T-helper 17 cell (primary cell): ENCODE measurements around the gene SYTL3. TPM values are rescaled to one million over a fixed set of nuclear protein-coding genes. Genes with fewer than 3 reads are reported as not detected.

Experiments
- ATAC-seq: fragments of 150-1000 bp; cut with Tn5 transposase; 2 replicates; pipeline ENCODE4 v1.10.0; 2021; ENCODE audit warnings: mild to moderate bottlenecking, moderate library complexity
- DNase-seq, 3 donors: peaks; one replicate each; pipeline versions ENCODE4 v3.0.0 to v3.0.0-alpha.2; 2020 to 2021
- H3K9me3 ChIP-seq: one replicate; pipeline ENCODE4 v1.7.0; 2013; ENCODE audit warnings: low read length, mild to moderate bottlenecking; ENCODE audit not compliant: control insufficient read depth, poor library complexity, severe bottlenecking
- H3K27ac Mint-ChIP-seq: one replicate; pipeline ENCODE4 v1.8.0; 2022; ENCODE audit warnings: mild to moderate bottlenecking, moderate library complexity, mixed read lengths
- H3K27me3 Mint-ChIP-seq: one replicate; pipeline ENCODE4 v1.8.0; 2022; ENCODE audit warnings: mixed read lengths
- H3K36me3 Mint-ChIP-seq: one replicate; pipeline ENCODE4 v1.8.0; 2022; ENCODE audit warnings: low read depth, mixed read lengths
- H3K4me1 Mint-ChIP-seq: one replicate; pipeline ENCODE4 v1.8.0; 2022; ENCODE audit warnings: mild to moderate bottlenecking, mixed read lengths
- H3K4me3 Mint-ChIP-seq: one replicate; pipeline ENCODE4 v1.8.0; 2022; ENCODE audit warnings: mild to moderate bottlenecking, moderate library complexity, mixed read lengths
- total RNA-seq, 4 donors: library from RNA in 2 of 4; stranded (reverse) in 2 of 4; gene quantifications; one replicate each; pipeline ENCODE4 v1.2.3 and lab custom pipeline; 2022 to 2026

SYTL3 gene
- total RNA-seq, 2 donors from 2014 or later: 28.9 to 36.1 TPM

DNA sequence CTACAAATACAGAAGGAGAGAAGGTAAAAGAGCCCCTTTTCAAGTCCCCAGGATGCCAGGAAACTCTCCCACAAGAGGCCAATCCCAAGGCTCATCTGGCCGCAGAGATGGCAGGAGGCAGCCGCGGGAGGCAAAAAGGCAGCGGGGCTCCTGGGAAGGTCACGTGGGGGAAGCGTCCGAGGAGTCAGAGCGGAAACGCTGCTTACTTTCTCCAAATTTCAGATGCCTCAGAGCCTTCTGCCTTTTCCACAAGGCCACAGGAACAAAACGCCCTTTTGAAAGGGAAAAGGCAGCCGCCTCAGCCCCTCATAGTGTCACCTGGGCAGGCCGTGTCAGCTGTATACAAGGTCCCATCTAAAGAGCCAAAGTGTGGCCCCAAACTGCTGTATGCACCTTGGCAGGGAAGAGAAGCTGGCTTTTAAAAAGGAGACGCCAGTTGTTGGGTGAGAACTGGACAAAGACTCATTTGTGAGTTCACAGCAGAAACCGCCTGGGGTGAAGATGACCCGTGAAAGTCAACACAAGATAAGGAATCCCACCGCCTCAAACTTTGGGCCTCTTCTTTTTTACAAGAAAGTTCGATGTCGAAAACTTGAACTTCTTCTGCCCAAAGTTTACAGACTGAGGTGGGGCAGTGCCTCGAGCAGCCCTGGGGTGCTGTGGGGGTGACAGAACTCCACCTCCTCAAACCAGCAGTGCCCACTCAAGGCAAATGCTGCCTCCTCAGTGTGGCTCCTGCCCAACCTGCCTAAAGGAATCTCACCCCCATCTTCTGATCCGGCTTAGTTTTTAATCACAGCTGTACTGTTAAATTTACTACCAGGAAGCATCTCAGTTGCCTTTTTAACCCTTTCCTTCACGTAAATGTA lies 124.0 kb downstream of the SYTL3 start:
- DNase-seq: no peak
- Mint-ChIP-seq H3K27ac (peak overlapping the region; percentile 97), H3K27me3 (no peaks in the 10 kb centered on the region), H3K4me1 (peaks cover 59% of the 10 kb centered on the region), H3K4me3 (peak overlapping the region; percentile 66), H3K36me3 (peaks cover 32% of the 10 kb centered on the region)
- no peaks in the 10 kb centered on the region for H3K9me3 ChIP-seq
- ATAC-seq: no peak

DNA sequence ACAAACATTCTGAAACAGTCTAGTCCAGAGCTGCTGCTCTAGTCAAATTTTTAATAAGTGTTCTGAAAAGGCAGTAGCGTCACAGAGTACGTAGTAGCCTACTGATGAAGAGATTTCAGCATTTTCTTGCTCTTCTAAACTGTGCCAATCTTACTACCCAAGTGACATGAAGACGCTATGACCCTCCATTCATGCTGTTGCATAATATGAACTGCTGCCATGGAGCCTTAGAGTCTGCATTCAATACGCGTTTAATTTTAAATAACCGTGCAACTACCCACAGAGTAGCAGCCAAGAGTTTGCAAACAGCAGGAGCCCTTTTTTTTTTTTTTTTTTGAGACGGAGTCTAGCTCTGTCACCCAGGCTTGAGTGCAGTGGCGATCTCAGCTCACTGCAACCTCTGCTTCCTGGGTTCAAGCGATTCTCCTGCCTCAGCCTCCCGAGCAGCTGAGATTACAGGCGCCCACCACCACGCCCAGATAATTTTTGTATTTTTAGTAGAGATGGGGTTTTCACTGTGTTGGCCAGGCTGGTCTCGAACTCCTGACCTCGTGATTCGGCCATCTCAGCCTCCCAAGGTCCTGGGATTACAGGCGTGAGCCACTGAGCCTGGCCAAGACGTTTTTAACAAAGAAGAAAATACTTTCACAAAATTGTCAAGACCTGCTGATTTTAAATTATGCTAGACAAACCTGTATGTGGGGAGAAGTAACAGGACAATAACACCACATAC lies 125.0 kb downstream of the SYTL3 start:
- H3K36me3 Mint-ChIP-seq: peaks cover 30% of the 10 kb centered on the region
- H3K27ac Mint-ChIP-seq: peak overlapping the region; percentile 97
- H3K4me3 Mint-ChIP-seq: peak overlapping the region; percentile 39
- peaks cover 59% of the 10 kb centered on the region for H3K4me1 Mint-ChIP-seq
- no peaks in the 10 kb centered on the region for H3K27me3 Mint-ChIP-seq
- no peaks in the 10 kb centered on the region for H3K9me3 ChIP-seq
- DNase-seq: no peak
- ATAC-seq: no peak

DNA sequence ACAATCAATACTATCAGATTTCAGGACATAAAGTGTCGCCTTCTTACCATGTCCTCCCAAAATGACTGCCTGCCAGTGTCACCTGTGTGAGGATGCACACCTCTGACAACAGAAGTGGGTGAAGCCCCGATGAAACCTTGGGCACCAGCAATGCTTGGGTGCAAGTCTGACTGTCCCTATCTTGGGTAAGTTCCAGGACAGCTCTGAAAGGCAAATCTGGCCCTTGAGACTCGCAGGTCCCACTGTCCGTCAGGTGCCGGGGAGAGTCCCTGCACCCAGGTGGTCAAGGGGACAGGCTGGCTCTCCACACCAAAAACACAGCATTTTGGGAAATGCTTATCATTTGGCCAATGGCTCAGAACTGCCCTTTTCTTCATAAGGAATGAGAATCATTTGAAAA lies 126.0 kb downstream of the SYTL3 start:
- H3K9me3 ChIP-seq: no peaks in the 10 kb centered on the region
- Mint-ChIP-seq H3K27ac (peak overlapping the region; percentile 97), H3K36me3 (peaks cover 26% of the 10 kb centered on the region), H3K4me3 (peak overlapping the region; percentile 39), H3K27me3 (no peaks in the 10 kb centered on the region), H3K4me1 (peaks cover 57% of the 10 kb centered on the region)
- no peak for ATAC-seq
- no peak for DNase-seq

DNA sequence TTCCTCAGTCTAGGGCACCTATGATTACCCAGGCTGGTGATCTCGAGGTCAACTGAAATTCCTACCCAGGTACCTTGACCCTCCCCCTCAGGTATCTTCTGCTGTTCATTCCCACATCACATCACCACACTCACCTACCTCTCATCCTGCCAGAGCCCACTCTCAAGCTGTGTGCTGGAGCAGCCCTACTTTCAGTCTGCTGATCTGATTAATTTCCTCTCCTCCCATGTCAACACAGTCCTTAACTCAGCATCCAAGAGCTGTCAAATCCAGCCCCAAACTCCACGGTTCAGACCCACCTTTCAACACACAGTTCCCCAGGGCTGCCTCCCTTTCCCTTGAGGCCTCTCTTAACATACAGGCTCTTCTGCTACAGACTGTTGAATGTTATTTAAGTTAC lies 126.9 kb downstream of the SYTL3 start:
- no peaks in the 10 kb centered on the region for H3K9me3 ChIP-seq
- H3K27ac Mint-ChIP-seq: peak overlapping the region; percentile 97
- no peaks in the 10 kb centered on the region for H3K27me3 Mint-ChIP-seq
- ATAC-seq (peak; percentile 5), DNase-seq (no peak)
- H3K4me3 Mint-ChIP-seq: peak overlapping the region; percentile 80
- H3K36me3 Mint-ChIP-seq: peaks cover 27% of the 10 kb centered on the region
- H3K4me1 Mint-ChIP-seq: peaks cover 53% of the 10 kb centered on the region

DNA sequence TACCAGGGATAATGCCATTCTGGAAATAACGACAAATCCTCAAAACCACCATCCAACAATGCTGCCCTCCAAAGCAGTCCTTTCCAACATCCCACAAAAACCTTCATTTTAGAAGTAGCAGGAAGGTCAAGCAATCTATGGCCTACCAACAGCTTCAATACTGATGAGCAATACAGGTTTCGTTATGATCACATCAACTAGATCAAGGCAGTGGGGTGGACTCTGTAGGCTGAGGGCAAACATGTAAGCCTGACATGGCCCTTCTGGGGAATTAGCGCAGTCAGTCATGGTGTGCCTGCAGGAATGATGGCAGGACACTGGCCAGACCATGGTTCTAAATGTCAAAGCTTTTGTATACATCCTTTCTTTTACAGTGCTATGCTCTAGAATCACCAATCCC lies 127.7 kb downstream of the SYTL3 start:
- peaks cover 51% of the 10 kb centered on the region for H3K4me1 Mint-ChIP-seq
- peak overlapping the region; percentile 97 for H3K27ac Mint-ChIP-seq
- H3K9me3 ChIP-seq: no peaks in the 10 kb centered on the region
- peak overlapping the region; percentile 80 for H3K4me3 Mint-ChIP-seq
- peaks cover 22% of the 10 kb centered on the region for H3K36me3 Mint-ChIP-seq
- DNase-seq (no peak), ATAC-seq (no peak)
- no peaks in the 10 kb centered on the region for H3K27me3 Mint-ChIP-seq

DNA sequence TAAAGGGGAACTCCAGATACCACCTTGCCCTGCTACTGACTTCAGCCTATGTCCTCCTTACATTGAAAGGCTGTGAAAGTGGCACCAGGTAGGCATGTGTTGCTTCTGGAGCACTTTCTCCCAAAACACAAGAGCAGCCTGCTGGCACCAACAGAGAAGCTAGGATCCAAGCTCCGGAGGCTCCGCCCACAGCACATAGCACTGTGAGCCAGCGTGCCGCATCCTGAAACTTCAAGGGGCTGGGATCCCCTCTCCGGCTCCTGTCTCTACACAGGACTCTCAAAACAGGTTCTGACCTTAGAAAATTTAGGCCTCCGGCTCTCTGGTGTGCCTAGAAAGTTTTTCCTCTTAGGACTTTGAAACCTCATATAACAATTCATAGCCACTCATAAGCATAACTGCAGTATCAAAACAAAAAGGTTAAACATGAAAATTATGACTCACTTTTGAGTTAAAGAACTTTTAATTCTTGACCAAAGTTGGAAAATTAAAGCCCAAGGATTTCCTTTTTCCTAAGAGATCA lies 128.2 kb downstream of the SYTL3 start:
- peak overlapping the region; percentile 97 for H3K27ac Mint-ChIP-seq
- H3K4me3 Mint-ChIP-seq: peak overlapping the region; percentile 80
- DNase-seq (no peak), ATAC-seq (no peak)
- no peaks in the 10 kb centered on the region for H3K9me3 ChIP-seq
- no peaks in the 10 kb centered on the region for H3K27me3 Mint-ChIP-seq
- H3K36me3 Mint-ChIP-seq: peaks cover 22% of the 10 kb centered on the region
- H3K4me1 Mint-ChIP-seq: peaks cover 46% of the 10 kb centered on the region

DNA sequence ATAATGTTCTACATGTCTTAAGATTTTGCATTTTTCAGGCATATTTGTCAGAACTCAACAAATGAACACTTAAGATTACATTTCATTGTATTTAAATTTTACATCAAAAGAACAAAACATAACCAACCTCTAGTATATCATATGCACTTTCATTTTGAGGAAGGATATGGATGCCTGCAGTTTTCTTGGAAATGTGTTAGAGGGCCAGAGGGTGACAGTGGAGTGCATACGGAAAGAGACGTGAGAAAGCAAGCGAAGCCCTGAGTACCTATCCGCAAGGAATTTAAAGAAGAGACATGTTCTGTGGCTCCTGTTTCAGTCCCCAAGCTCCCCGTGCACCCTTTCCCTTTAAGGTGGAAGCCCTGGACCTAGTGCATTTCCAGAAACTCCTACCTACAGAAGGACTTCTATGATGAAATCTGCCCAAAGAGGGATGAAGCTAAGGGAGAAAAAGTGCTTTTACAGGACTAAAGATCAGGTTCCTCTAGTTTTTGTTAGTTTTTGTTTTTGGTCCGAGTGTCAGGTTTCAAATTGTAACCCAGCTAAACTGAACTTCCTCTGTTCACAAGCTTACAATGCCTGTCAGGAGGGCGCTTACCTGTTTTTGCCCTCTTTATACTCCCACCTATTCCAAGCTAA lies 130.5 kb downstream of the SYTL3 start:
- ATAC-seq (no peak), DNase-seq (no peak)
- no peaks in the 10 kb centered on the region for H3K9me3 ChIP-seq
- Mint-ChIP-seq H3K36me3 (peaks cover 30% of the 10 kb centered on the region), H3K4me1 (peaks cover 45% of the 10 kb centered on the region), H3K27ac (peak overlapping the region; percentile 92), H3K27me3 (no peaks in the 10 kb centered on the region), H3K4me3 (peak overlapping the region; percentile 63)

DNA sequence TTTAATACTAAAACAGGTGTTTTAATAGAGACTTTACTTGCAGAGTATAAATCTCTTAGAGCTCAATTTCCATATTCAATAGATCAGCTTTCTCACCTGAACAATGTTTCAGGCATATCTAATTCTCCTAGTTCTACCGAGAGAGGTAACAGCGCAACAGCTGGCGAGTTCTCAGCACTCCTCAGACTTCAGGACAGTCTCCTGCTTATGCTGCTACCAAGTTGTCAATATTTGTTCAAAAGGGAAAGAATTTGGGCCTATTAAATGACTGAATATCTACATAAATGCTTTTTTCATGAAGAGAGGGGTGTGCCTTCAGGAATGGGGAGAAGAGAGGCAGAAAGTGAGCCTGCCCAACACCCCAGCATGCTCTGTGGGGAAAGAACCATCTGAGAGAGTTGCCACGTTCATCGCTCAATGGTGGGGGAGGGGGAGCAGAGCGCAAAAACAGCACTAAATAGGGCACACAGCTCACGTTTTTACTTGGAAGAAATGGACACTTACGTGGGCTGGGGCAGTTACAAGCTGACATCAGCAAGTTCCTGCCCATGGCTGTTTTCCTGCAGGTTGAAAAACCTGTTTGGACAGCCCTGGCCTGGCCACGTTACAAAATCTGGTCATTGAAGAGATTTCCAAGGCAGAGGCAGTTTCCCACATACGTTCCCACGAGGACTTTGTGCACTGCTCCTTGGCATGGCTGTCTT lies 131.3 kb downstream of the SYTL3 start:
- peak overlapping the region; percentile 72 for H3K4me3 Mint-ChIP-seq
- H3K4me1 Mint-ChIP-seq: peaks cover 45% of the 10 kb centered on the region
- peak overlapping the region; percentile 92 for H3K27ac Mint-ChIP-seq
- H3K36me3 Mint-ChIP-seq: peaks cover 30% of the 10 kb centered on the region
- H3K9me3 ChIP-seq: no peaks in the 10 kb centered on the region
- DNase-seq (no peak), ATAC-seq (no peak)
- no peaks in the 10 kb centered on the region for H3K27me3 Mint-ChIP-seq

DNA sequence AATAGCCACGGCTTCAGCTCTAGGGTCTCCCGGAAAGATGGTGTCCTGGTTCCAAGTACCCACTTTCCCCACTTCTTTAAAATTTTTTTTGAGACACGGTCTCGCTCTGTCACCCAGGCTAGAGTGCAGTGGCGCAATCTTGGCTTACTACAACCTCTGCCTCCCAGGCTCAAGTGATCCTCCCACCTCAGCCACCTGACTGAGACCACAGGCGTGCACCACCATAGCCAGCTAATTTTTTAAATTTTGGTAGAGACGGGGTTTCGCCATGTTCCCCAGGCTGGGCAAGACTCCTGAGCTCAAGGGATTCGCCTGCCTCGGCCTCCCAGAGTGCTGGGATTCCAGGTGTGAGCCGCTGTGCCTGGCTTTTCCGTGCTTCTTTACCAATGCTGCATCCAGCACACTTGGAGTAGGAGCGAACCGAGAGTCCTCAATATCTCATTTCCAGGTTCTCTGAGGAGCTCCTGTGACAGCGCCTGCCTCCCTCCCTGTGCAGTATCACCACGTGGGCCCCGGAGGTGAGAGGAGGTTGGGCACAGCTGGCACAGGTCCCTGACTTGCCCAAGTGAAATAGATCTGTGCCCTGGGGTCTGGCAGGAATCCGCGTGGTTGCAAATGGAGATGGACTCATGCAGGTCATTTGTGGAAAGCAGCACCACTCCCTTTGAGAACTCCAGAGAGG lies 132.0 kb downstream of the SYTL3 start:
- Mint-ChIP-seq H3K27me3 (no peaks in the 10 kb centered on the region), H3K36me3 (peaks cover 27% of the 10 kb centered on the region), H3K4me3 (peak overlapping the region; percentile 72), H3K4me1 (peaks cover 42% of the 10 kb centered on the region), H3K27ac (peak overlapping the region; percentile 92)
- DNase-seq (no peak), ATAC-seq (no peak)
- no peaks in the 10 kb centered on the region for H3K9me3 ChIP-seq

DNA sequence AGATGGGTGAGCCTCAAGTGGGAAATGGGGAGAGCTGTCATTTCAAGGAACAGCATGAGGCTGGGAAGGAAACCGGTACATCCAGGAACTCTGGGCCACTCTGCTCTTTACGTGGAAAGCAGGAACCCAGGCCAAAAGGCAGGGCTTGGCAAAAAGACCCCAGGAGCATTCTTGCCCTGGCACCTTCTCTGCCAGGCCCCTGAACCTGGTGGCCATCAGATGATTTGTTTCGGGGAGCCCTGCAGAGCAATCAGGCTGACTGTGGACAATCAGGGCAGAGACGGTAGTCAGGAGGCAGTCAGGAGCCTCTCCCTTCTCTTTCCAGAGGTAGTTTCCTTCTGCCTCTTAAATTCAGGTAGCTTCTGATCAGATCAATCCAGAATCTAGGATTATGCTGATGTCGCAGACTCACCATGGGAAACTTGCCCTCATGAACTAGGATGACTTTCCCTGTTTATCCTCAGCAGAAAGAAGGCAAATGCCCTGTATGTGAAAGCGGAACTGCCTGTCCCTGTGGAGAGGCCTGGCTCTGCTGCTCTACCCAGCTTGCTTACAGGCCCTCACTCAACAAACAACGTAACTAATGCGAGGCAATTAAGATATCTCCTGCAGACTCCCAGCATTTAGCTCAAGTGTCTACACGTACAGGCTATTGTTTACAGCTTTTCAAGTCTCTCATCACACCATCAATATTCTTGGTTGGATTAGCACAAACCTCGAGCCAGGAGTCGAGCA lies 132.7 kb downstream of the SYTL3 start:
- H3K4me3 Mint-ChIP-seq: peak overlapping the region; percentile 72
- peaks cover 24% of the 10 kb centered on the region for H3K36me3 Mint-ChIP-seq
- peak overlapping the region; percentile 92 for H3K27ac Mint-ChIP-seq
- peaks cover 38% of the 10 kb centered on the region for H3K4me1 Mint-ChIP-seq
- H3K27me3 Mint-ChIP-seq: no peaks in the 10 kb centered on the region
- peak in 1 of 3 donors; percentile 3 for DNase-seq
- H3K9me3 ChIP-seq: no peaks in the 10 kb centered on the region
- no peak for ATAC-seq

DNA sequence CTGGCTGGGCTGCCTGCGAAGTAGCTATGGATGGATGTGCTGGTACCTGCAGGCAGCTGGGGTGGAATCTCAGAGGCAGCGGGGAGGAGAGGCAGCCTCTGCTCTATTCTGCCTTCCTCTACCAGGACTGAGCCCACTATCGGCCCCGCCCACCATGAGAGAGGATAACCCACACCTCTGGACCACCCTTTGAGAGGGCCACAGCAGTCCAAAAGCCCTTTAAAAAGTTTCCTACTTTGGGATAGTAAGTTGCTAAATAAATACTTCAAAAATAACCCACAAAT lies 133.3 kb downstream of the SYTL3 start:
- Mint-ChIP-seq H3K36me3 (peaks cover 25% of the 10 kb centered on the region), H3K27me3 (no peaks in the 10 kb centered on the region), H3K4me3 (peak overlapping the region; percentile 25), H3K27ac (peak overlapping the region; percentile 92), H3K4me1 (peaks cover 33% of the 10 kb centered on the region)
- ATAC-seq: no peak
- H3K9me3 ChIP-seq: no peaks in the 10 kb centered on the region
- no peak for DNase-seq

DNA sequence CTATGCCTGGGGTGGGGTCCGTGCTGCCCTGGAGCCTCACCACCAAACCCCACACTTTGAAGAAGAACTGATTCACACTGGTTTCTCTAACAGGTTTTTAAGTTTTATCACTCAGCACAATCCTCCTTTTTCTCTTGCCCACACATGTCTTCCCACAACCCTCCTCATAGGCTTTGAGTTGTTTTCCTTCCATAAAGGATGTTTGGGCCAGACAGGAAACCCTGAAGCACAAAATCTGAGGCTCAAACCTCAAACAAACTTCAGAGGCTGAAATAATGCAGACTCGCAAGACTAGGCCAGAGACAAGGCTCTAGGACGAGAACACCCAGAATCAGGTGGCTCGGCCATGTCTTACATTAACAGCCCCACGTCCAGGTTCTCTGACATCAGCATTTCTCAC lies 134.0 kb downstream of the SYTL3 start:
- no peaks in the 10 kb centered on the region for H3K27me3 Mint-ChIP-seq
- no peaks in the 10 kb centered on the region for H3K9me3 ChIP-seq
- H3K4me1 Mint-ChIP-seq: peaks cover 28% of the 10 kb centered on the region
- peak overlapping the region; percentile 92 for H3K27ac Mint-ChIP-seq
- H3K36me3 Mint-ChIP-seq: peaks cover 22% of the 10 kb centered on the region
- peak overlapping the region; percentile 15 for H3K4me3 Mint-ChIP-seq
- ATAC-seq (no peak), DNase-seq (no peak)
